ENCODE measurements around the gene SECISBP2. TPM values are rescaled to one million over a fixed set of nuclear protein-coding genes. Genes with fewer than 3 reads are reported as not detected.

The SECISBP2 gene
- total RNA-seq, 6 experiments from 2014 or later: 13.8 to 20.3 (median 17.3) TPM

GRCh38 chr9:89360465-89360864 lies 42.2 kb downstream of the SECISBP2 start:
- TF ChIP-seq CTCF (IDR thresholded peaks at IDR 0.05): no peak
- peaks cover 6% of the 10 kb centered on the region; the same call in 1 of the 2 replicates for H3K4me1 Mint-ChIP-seq (ENCODE audit: low read depth)
- H3K27me3 Mint-ChIP-seq (ENCODE audit: insufficient read depth): no peaks in the 10 kb centered on the region; the same call in 1 of the 2 replicates
- peaks cover 25% of the 10 kb centered on the region for H3K36me3 Mint-ChIP-seq (ENCODE audit: low read depth)
- DNase-seq: no peak
- no peak overlapping the region for H3K4me3 Mint-ChIP-seq
- H3K9me3 Mint-ChIP-seq: no peaks in the 10 kb centered on the region
- no peak overlapping the region for H3K27ac Mint-ChIP-seq

GRCh38 chr9:89361031-89361430 lies 42.7 kb downstream of the SECISBP2 start:
- Mint-ChIP-seq H3K9me3 (no peaks in the 10 kb centered on the region), H3K4me3 (no peak overlapping the region), H3K36me3 (ENCODE audit: low read depth) (peaks cover 24% of the 10 kb centered on the region), H3K4me1 (ENCODE audit: low read depth) (peaks cover 6% of the 10 kb centered on the region; the same call in 1 of the 2 replicates), H3K27me3 (ENCODE audit: insufficient read depth) (no peaks in the 10 kb centered on the region; the same call in 1 of the 2 replicates), H3K27ac (no peak overlapping the region)
- no peak for TF ChIP-seq CTCF (IDR thresholded peaks at IDR 0.05)
- no peak for DNase-seq

- no peak for DNase-seq
- Mint-ChIP-seq H3K36me3 (ENCODE audit: low read depth) (peaks cover 17% of the 10 kb centered on the region), H3K4me1 (ENCODE audit: low read depth) (peaks cover 6% of the 10 kb centered on the region; the same call in 1 of the 2 replicates), H3K27ac (no peak overlapping the region), H3K27me3 (ENCODE audit: insufficient read depth) (no peaks in the 10 kb centered on the region; the same call in 1 of the 2 replicates), H3K4me3 (no peak overlapping the region), H3K9me3 (no peaks in the 10 kb centered on the region)
- TF ChIP-seq CTCF (IDR thresholded peaks at IDR 0.05): no peak
These were observed 43.7 kb downstream of the SECISBP2 start for GRCh38 chr9:89361816-89362646.

GRCh38 chr9:89362647-89363310 lies 44.5 kb downstream of the SECISBP2 start:
- no peak for DNase-seq

GRCh38 chr9:89363311-89363670 lies 45.0 kb downstream of the SECISBP2 start:
- Mint-ChIP-seq H3K36me3 (ENCODE audit: low read depth) (peaks cover 17% of the 10 kb centered on the region), H3K27ac (no peak overlapping the region), H3K9me3 (no peaks in the 10 kb centered on the region), H3K4me3 (no peak overlapping the region), H3K4me1 (ENCODE audit: low read depth) (peaks cover 6% of the 10 kb centered on the region; the same call in 1 of the 2 replicates), H3K27me3 (ENCODE audit: insufficient read depth) (no peaks in the 10 kb centered on the region; the same call in 1 of the 2 replicates)
- no peak for DNase-seq
- TF ChIP-seq CTCF (IDR thresholded peaks at IDR 0.05): no peak

More at GRCh38 chr9:89362647-89363310, 44.5 kb downstream of the SECISBP2 start:
- H3K27me3 Mint-ChIP-seq (ENCODE audit: insufficient read depth): no peaks in the 10 kb centered on the region; the same call in 1 of the 2 replicates
- H3K4me3 Mint-ChIP-seq: no peak overlapping the region
- no peaks in the 10 kb centered on the region for H3K9me3 Mint-ChIP-seq
- H3K36me3 Mint-ChIP-seq (ENCODE audit: low read depth): peaks cover 17% of the 10 kb centered on the region
- TF ChIP-seq CTCF (IDR thresholded peaks at IDR 0.05): no peak
- H3K4me1 Mint-ChIP-seq (ENCODE audit: low read depth): peaks cover 6% of the 10 kb centered on the region; the same call in 1 of the 2 replicates
- H3K27ac Mint-ChIP-seq: no peak overlapping the region

All from HFFc6 (cell line).